GM19035 (cell line): ENCODE results near the gene RGS6.

ENCODE experiments used
- ATAC-seq: cut with Tn5 transposase; IDR thresholded peaks from one replicate; pipeline ENCODE4 v1.9.1; 2021; ENCODE audit not compliant: unreplicated experiment

RGS6 gene

GRCh38 chr14:72008666-72009065 is 76.4 kb downstream of the RGS6 start:
- ATAC-seq = no peak

- ATAC-seq = no peak
Measured at GRCh38 chr14:72010474-72010873, 78.2 kb downstream of the RGS6 start.

DNA sequence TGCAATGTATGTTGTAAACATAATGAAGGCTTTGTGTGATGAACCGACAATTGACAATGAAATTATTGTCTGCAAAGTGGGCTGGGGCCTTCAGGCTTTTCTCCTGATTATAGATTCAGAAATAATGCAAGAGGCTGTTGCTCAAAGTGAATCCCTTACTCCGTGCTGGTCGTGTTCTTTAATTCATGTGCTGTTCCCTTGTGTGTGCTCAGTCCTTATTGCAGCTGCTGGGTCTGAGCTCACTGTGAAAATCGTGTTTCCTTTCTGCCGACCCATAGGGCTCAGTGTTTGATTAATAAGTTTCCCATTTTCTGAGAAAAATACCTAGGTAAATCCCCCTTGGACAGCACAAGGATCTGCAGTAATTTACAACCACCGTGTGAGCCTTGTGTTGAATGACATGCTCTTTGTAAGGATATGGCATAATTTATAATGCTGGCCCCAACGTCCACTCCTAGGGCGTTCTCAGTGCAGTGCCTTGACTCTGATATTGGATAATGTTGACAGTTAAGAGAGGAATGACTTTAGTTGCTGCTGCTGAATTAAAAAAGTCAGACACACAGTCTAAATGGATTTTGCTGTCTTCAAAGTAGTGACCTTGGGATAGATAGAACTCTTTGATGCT is 81.6 kb downstream of the RGS6 start:
- ATAC-seq = no peak

DNA sequence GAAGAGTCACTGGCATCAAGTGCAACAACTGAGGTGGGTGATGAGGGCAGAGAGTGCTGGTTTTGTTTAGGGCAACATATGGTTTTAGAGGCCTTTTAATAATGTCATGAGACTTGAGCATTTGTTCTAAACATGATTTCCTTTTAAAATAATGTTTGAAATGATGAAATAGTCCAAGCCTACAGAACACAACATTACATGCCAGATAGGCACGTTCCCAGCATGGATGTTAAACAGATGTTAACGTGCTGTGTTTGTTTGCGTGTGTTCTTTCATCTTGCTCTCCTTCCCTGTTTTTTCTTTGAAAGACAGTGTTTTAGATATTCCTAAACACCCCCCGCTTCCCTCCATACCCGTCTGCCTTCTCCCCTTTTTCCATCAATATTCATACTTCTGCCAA is 82.3 kb downstream of the RGS6 start:
- no peak for ATAC-seq

GRCh38 chr14:72017290-72017689 is 85.1 kb downstream of the RGS6 start:
- ATAC-seq = no peak

GRCh38 chr14:72023128-72024042 is 91.2 kb downstream of the RGS6 start:
- no peak for ATAC-seq

- no peak for ATAC-seq
Measured at GRCh38 chr14:72024043-72024407, 91.8 kb downstream of the RGS6 start.

GRCh38 chr14:72024504-72024903 is 92.3 kb downstream of the RGS6 start:
- no peak for ATAC-seq

DNA sequence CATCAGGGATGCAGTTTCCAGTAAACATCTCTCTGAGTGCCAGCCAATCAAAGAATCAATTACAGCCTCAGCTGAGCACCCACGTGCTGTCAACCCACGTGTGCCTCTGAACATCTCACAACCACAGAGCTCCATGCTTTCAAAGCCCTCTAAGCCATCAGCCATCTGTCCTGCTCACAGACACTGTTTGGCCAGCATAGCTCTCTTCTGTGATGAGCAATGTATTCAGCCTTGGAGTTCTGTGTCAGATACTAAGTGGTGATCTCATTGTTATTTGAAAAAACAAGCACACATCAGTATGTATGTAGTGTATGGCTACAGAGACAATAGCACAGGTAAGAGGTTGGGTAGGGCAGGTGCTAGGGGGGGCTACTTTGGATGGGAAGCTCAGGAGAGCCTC is 94.3 kb downstream of the RGS6 start:
- no peak for ATAC-seq

GRCh38 chr14:72027061-72027460 is 94.8 kb downstream of the RGS6 start:
- no peak for ATAC-seq

DNA sequence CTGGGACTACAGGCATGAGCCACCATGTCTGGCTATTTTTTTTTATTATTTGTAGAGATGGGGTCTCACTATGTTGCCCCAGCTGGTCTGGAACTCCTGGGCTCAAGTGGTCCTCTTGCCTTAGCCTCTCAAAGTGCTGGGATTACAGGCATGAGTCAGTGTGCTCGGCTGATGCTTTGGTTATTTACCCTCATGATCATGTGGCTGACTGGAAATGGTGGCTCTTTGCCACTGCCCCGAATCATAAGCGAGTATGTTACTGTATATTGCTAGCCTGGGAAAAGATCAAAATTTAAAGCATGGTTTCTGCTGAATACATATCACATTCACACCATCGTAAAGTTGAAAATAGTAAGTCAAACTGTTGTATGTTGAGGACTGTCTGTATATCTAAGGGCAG is 101.1 kb downstream of the RGS6 start:
- ATAC-seq = no peak

GRCh38 chr14:72040528-72040927 is 108.3 kb downstream of the RGS6 start:
- no peak for ATAC-seq

DNA sequence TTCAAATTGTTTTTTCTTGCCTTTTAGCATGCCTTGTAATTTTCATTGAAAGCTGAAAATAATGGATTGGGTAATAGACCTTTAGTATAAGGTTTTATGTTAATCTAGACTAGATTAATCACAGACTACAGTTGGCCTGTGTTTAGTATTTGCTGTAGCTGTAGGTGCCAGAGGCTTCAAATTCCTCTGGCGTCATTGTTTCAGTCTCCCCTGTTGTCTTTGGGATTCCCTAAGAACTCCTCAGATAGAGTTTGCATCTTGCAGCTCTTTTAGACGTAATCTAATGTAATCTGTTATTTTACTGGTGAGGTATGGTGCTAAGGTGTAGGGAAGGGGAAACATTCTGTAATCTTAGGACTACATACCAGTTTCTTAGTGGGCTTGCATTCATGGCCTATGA is 113.0 kb downstream of the RGS6 start:
- ATAC-seq = no peak

GRCh38 chr14:72045885-72046284 is 113.7 kb downstream of the RGS6 start:
- no peak for ATAC-seq

DNA sequence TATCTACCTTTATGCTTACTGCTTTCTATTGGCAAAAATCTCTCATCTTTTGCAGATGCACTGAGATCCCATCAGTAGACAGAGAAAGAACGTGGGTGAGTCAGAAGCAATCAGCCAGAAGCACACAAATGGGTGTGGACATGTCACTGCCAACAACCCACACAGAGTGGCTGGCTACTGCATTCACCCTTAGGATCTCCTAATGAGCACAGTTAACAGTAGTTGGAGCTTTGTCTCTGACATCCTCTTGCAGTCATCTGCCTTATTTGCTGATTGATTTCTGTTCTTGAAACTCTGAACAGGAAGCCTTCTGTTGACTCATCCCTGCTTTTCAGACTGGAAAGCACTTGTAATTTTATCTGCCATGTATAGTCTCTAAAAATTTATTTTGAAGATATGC is 117.2 kb downstream of the RGS6 start:
- no peak for ATAC-seq

- no peak for ATAC-seq
Measured at GRCh38 chr14:72052356-72052755, 120.1 kb downstream of the RGS6 start.

GRCh38 chr14:72053651-72054050 is 121.4 kb downstream of the RGS6 start:
- no peak for ATAC-seq

DNA sequence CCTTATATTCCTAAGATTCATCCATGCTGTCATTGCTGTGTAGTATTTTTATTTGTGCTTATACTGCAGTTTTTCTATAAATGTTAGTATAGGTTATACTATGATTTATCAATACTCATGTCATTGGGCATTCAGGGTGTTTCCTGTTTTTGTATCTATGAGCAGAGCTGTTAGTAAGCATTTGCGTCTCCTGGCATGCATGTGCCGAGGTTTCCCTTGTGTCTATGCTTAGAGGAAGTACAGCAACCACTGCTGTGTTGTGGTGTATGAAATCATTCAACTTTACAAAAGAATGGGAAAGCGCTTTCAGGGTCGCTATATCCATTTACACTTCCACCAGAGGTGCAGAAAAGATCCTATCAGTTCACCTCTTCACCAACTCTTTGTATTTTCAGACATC is 122.7 kb downstream of the RGS6 start:
- no peak for ATAC-seq

GRCh38 chr14:72057701-72058285 is 125.6 kb downstream of the RGS6 start:
- no peak for ATAC-seq

GRCh38 chr14:72060460-72060859 is 128.2 kb downstream of the RGS6 start:
- ATAC-seq = no peak

DNA sequence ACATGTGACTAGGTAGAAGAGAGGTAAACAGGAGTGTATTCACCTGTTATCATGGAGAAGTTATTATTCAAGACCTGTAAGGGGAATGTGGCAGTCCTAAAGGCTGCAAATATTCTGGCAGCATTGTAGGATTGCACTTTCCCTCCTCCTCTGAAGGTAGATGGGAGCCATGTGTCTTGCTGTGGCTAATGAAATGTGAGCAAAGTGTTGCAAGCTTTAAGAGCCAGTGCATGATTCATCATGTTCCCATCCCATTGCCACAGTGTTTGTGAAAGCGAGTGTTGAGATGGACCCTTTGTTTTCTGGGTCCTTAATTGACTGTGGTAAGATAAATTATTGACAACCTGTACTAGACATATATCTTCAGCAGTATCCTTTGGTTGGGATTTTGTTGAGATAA is 128.7 kb downstream of the RGS6 start:
- ATAC-seq = no peak

- ATAC-seq = no peak
Measured at GRCh38 chr14:72061718-72062117, 129.5 kb downstream of the RGS6 start.
